ENCODE results near the gene ASMT.
"Not testable (repeated sequence)": the region's sequence is repeated elsewhere in the genome, so short reads cannot be mapped to it uniquely, and the experiment has no call there.

ASMT gene

GRCh38 chrX:1656379-1656778, 41.5 kb downstream of the ASMT start:
- DNase-seq = no peak

DNA sequence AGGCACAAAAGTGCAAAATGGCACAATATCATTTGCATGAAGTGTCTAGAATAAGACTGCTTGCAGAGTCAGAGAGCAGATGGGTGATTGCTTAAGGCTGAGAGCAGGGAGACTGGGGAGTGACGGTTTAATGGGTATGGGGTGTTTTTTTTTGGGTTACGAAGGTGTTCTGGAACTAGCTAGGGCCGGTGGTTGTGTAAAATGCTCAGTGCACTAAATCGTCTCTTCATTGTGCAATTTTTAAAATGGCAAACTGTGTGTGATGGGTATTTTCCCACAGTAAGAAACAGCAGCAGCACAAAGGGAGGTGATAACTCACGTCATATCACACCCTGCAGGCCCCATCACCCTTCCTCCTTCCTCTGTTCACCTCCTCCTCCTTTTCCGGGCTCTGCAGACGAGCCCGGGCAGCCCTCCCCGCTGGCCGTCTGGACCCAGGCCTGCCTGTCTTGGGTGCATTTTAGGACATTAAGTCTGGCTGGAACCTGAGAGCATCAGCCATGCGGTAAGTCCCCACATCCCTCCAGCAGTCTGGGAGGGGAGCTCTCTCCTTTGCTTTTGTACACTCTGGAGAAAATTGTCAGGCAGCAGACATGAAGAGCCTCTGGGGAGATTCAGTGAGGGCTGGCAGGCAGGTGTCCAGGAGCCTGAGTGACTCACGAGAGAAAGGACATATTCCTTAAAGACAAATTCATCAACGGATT, 42.7 kb downstream of the ASMT start:
- peak; percentile 65 for DNase-seq

GRCh38 chrX:1658071-1658491, 43.2 kb downstream of the ASMT start:
- DNase-seq = no peak

DNA sequence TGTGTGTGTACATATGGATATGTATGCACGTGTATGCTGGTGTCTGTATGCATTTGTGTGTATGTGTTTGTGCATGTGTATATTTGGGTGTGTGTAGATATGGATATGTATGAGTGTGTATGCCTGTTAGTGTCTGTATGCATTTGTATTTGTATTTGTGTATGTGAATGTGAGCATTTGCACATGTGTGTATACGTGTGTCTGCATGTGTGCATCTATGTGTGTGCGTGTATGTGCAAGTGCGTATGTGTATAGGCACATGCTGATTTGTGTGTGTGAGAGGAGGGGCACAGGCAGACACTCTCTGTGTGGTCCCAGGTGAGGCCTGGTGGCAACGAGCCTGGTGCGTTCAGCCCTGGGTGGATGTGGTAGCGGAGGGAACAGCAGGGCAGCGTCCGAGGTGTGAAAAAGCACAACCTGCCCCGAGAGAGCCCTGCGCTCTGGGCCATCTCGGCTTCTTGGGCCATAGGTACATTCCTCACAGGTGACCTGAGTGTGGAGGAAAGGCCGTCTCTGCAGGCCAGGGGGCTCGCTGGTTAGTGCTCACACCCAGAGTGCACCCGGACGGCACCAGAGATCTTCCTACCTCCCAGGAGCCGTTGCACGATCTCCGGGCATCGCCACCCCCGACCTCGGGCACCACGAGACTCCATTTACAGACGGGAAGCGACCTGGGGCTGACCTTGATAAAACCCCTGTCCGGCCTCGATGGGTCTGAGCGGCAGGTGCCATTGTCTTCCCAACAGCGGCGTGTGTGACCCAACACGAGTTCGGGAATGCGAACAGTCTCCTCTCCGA, 45.0 kb downstream of the ASMT start:
- no peak for DNase-seq

GRCh38 chrX:1661048-1661921, 46.4 kb downstream of the ASMT start:
- DNase-seq = no peak

DNA sequence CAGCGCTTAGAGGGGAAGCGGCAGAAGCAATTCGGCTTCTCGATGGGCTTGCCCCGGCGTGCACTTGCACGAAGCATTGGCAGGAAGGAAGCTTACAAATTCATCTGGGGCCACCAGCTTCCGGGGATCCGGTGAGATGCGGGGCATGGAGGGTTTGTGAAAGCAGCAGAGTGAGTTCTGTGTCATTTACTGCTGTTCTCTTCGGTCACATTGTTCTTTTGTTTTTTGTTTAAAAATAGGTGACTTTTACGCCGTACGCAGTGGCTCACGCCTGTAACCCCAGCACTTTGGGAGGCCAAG, 47.0 kb downstream of the ASMT start:
- no peak for DNase-seq

DNA sequence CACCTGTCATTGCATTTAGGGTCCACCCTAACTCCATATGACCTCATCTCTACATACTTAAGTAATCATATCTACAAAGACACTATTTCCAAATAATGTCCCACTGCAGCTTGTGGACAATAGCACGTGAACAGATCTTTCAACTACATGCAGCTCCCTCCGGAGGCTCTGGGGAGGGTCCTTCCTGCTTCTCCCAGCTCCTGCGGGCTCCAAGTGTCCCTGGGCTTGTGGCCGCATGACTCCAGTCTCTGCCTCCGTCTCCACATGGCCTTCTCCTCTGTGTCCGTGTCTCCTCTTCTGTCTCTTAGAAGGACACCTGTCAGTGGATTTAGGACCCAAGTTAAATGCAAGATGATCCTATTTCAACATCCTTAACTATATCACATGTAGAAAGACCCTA, 52.7 kb downstream of the ASMT start:
- no peak for DNase-seq

DNA sequence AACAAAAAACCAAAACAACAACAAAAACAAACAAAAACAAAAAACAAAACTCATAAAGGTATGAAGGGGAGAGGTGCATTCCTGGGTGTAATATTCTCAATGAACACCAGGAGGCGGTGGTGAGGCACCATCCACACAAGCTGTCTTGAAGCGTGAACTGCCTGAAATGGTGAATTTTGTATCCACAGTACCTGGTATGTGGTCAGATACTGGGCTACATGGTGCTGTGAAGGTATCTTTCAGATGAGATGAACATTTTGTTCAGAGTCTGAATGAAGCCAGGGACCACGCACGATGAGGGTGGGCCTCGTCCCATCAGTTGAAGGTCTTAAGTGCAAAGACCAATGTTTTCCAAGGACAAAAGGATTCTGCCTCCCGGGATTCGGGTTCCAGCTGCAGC, 58.5 kb downstream of the ASMT start:
- DNase-seq = no peak

DNA sequence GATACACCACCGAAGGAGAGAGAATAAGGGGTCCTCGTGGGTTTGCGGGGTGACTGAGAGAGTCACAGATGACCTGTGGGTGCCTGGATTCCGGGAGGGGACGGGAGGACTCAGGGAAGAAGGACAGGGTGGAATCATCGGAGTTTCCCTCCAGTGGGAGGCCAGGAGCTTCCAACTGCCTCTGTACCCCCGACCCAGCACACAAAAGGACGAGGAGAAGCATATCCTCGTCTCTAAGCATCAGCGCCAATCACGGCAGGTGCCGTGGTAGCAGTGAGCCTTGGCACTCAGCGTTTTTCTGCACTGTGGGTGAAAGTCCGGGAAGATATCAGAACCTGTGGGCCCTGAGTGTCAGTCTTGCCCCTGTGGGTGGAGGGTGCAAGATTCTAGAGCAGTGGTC, 62.0 kb downstream of the ASMT start:
- no peak for DNase-seq

DNA sequence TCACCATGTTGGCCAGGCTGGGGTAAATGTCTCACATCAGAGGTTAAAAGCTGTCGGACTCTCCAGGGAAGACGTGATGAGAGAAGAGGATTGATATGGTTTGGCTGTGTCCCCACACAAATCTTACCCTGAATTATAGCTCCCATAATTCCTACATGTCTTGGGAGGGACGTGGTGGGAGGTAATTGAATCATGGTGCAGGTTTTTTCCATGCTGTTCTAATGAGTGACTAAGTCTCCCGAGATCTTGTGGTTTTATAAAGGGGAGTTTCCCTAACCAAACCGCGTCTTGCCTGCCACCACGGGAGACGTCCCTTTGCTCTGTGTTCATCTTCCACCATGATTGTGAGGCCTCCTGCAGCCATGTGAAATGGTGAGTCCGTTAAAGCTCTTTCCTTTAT, 64.4 kb downstream of the ASMT start:
- no peak for DNase-seq

DNA sequence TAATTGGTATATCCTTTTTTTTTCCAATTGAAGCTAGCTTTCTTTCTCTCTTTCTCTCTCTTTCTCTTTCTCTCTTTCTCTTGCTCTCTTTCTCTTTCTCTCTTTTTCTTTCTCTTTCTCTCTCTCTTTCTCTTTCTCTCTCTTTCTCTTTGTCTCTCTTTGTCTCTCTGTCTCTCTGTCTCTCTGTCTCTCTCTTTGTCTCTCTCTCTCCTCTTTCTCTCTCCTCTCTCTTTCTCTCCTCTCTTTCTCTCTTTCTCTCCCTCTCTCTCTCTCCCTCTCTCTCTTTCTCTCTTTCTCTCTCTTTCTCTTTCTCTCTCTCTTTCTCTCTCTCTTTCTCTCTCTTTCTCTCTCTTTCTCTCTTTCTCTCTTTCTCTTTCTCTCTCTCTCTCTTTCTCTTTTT, 66.6 kb downstream of the ASMT start:
- no peak for DNase-seq

- not testable (repeated sequence) for DNase-seq
Observed at GRCh38 chrX:1681856-1682255, 67.0 kb downstream of the ASMT start.

GRCh38 chrX:1682501-1682900, 67.6 kb downstream of the ASMT start:
- DNase-seq = not testable (repeated sequence)

DNA sequence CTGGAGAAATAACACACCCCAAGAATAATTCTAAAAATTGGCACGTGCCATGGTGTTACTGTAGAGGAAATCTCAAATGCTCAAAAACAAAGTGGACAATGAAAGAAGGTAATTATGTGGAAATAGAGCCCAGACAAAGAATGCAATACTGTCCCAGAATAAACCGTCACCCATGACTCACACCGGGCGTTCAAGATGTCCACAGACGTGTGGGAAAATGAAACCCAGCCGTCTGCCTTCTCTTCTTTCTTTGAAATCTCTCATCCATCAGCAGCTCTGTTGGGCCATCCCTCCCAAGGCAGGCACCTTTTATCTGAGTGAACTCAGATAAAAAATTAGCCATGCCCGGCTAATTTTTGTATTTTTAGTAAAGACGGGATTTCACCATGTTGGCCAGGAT, 70.0 kb downstream of the ASMT start:
- DNase-seq = not testable (repeated sequence)

- DNase-seq = not testable (repeated sequence)
Observed at GRCh38 chrX:1685444-1685880, 70.6 kb downstream of the ASMT start.

DNA sequence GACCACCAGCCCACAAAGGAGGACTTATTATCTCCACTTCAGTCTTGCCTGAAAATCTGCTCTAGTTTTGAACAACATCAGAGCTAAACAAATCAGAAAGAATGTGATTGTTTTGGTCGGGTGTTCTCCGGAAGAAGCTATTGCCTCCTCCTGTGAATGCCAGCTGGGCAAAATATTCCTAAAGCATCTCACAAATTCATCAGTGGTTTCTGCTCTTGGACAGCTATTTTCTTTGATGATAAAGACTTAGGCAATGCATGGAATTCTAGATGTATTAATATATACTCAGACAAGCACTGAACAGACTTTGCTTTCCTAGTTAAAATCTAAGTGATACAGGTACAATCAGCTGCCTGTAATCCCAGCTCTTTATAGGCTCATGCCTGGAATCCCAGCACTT, 71.8 kb downstream of the ASMT start:
- DNase-seq = no peak
